Gastroesophageal sphincter (tissue), 4 donors: Measurements from ENCODE around the gene GPR68. TPM values are rescaled to one million over a fixed set of nuclear protein-coding genes. Genes with fewer than 3 reads are reported as not detected.
"Not testable (repeated sequence)": the region's sequence is repeated elsewhere in the genome, so short reads cannot be mapped to it uniquely, and the experiment has no call there.

Experiments used
- ATAC-seq: fragments of 150-250 bp; one replicate; pipeline ENCODE4 v1.9.1; 2016; ENCODE audit warnings: mild to moderate bottlenecking, moderate library complexity
- H3K27ac ChIP-seq, 4 donors: fragments of 200-600 bp; sonication (generic) in 3 of 4; 1 replicate in 3 of 4; 2 replicates in 1 of 4; pipeline ENCODE4 v1.5.1; 2016 to 2019
- H3K27me3 ChIP-seq: fragments of 200-600 bp; sonication (generic); one replicate; pipeline ENCODE4 v1.5.1; 2019
- H3K36me3 ChIP-seq, 2 donors: fragments of 200-600 bp; sonication (generic); one replicate each; pipeline ENCODE4 v1.5.1; 2019; ENCODE audit warnings: control low read depth in 1 of 2
- H3K4me1 ChIP-seq, 3 donors: fragments of 200-600 bp; sonication (generic); 1 replicate in 2 of 3; 2 replicates in 1 of 3; pipeline ENCODE4 v1.5.1; 2016 to 2019; ENCODE audit warnings: control low read depth in 2 of 3
- H3K4me3 ChIP-seq, 2 donors: fragments of 200-600 bp; sonication (generic); one replicate each; pipeline ENCODE4 v1.5.1; 2019; ENCODE audit warnings: mild to moderate bottlenecking in 1 of 2, moderate library complexity in 1 of 2
- H3K9me3 ChIP-seq, 3 donors: fragments of 200-600 bp; sonication (generic); one replicate each; pipeline ENCODE4 v1.5.1; 2017 to 2019; ENCODE audit warnings: control low read depth in 2 of 3
- EP300 ChIP-seq: sonication (generic); formaldehyde crosslinking; IDR thresholded peaks from one replicate; pipeline ENCODE4 v1.6.1; 2017; ENCODE audit warnings: antibody characterized with exemption, mild to moderate bottlenecking
- POLR2A ChIP-seq, 2 donors: fragments of 450-650 bp; IDR thresholded peaks; one replicate each; pipeline ENCODE4 v1.6.1; 2017; ENCODE audit warnings: antibody characterized with exemption in 2 of 2, mild to moderate bottlenecking in 2 of 2, moderate library complexity in 1 of 2
- POLR2AphosphoS5 ChIP-seq: sonication (generic); formaldehyde crosslinking; IDR thresholded peaks from one replicate; pipeline ENCODE4 v1.6.1; 2017; ENCODE audit warnings: antibody characterized with exemption
- WGBS, 2 donors: methylation state at CpG; one replicate each; pipeline ENCODE4 v1.1.5; 2018; ENCODE audit warnings: low coverage in 1 of 2; 5-methylcytosine and 5-hydroxymethylcytosine counted together
- total RNA-seq, 4 donors: library from RNA; depleted of rRNA; stranded (reverse); fragments of >200 nt; gene quantifications; one replicate each; pipeline ENCODE4 v1.1.0, GENCODE V29; 2016
- TF ChIP-seq, protein P1 (sequence below), 4 experiments: fragments of 200-600 bp in 2 of 4; fragments of 450-650 bp in 2 of 4; sonication (generic) in 1 of 4; IDR thresholded peaks; one replicate each; pipeline ENCODE4 v1.5.1; 2017 to 2019; ENCODE audit warnings: antibody characterized with exemption in 4 of 4, mild to moderate bottlenecking in 2 of 4, moderate library complexity in 2 of 4

Gene GPR68
- total RNA-seq, 4 donors from 2014 or later: 1.8 to 10.3 (median 3.0) TPM

DNA sequence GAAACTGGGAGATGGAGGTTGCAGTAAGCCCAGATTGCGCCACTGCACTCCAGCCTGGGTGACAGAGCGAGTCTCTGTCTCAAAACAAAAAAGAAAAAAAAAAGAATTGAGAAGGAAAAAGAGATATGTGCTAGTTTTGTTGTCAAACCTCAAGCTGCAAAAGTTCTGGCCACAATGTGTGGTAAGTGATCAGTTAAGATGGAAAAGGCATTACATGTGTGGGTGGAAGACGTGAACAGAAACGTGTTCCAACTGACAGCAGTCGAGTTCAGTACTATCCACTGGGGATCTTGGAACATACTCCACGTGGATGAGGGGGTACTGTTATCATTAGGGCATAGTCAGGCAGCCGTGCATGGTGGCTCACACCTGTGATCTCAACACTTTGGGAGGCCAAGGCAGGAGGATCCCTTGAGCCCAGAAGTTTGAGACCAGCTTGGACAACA, 17.3 kb downstream of the GPR68 start:
- Histone ChIP-seq H3K36me3 (peaks cover 0 to 96% of the 10 kb centered on the region in 2 donors), H3K4me1 (peaks cover 0 to 4% (median 0%) of the 10 kb centered on the region in 3 donors), H3K27ac (no peak overlapping the region), H3K9me3 (peaks cover 0 to 15% (median 0%) of the 10 kb centered on the region in 3 donors), H3K4me3 (no peak overlapping the region), H3K27me3 (no peaks in the 10 kb centered on the region)
- TF ChIP-seq POLR2A (IDR thresholded peaks at IDR 0.05) (no peak), POLR2AphosphoS5 (no peak), EP300 (no peak)
- TF ChIP-seq, protein P1, sequence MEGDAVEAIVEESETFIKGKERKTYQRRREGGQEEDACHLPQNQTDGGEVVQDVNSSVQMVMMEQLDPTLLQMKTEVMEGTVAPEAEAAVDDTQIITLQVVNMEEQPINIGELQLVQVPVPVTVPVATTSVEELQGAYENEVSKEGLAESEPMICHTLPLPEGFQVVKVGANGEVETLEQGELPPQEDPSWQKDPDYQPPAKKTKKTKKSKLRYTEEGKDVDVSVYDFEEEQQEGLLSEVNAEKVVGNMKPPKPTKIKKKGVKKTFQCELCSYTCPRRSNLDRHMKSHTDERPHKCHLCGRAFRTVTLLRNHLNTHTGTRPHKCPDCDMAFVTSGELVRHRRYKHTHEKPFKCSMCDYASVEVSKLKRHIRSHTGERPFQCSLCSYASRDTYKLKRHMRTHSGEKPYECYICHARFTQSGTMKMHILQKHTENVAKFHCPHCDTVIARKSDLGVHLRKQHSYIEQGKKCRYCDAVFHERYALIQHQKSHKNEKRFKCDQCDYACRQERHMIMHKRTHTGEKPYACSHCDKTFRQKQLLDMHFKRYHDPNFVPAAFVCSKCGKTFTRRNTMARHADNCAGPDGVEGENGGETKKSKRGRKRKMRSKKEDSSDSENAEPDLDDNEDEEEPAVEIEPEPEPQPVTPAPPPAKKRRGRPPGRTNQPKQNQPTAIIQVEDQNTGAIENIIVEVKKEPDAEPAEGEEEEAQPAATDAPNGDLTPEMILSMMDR (IDR thresholded peaks at IDR 0.05): no peak
- 68 to 75% methylated on average over 6 to 7 of the region's 7 CpGs for WGBS, 2 donors
- no peak for ATAC-seq

DNA sequence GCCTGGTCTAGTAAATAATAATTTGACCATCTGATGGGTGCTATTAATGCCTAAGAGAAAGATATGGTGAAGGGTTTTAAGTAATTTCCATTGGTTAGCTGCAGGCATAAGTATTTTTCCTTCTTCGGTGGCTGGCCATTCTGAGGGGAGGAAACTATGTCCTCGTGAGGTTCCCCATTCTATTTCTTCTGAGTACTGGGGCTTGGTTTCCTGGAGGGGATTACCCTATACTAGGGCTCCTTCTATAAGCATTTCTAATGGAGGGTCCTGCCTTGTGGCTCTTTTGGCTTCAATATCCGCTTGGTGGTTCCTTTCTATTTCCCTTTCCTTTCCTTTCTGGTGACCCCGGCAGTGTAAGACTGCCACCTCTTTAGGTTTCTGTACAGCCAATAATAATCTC, 18.1 kb downstream of the GPR68 start:
- ATAC-seq: not testable (repeated sequence)
- peaks cover 0 to 99% of the 10 kb centered on the region in 2 donors for H3K36me3 ChIP-seq
- WGBS, 2 donors: 94 to 100% methylated on average over 3 to 4 of the region's 4 CpGs

DNA sequence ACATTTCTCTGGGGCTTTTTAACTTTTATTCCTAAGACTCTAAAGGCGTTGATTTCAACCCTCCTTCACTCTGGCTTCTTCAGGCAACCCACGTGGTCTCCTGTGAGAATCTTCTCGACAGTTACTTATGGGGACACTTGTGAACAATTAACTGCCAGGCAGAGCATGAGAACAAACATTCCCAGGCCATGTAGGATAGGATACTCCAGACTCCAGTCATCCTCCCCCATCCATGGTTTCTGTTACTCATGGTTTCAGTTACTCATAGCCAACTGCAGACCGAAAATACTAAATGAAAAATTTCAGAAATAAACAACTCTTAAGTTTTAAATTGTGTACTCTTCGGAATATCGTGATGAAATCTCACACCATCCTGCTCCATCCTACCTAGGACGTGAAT, 19.5 kb downstream of the GPR68 start:
- peaks cover 0 to 4% (median 0%) of the 10 kb centered on the region in 3 donors for H3K4me1 ChIP-seq
- ATAC-seq: no peak
- no peaks in the 10 kb centered on the region for H3K27me3 ChIP-seq
- no peak for TF ChIP-seq POLR2A (IDR thresholded peaks at IDR 0.05)
- TF ChIP-seq POLR2AphosphoS5: no peak
- no peak for TF ChIP-seq EP300
- TF ChIP-seq, protein P1 (IDR thresholded peaks at IDR 0.05): no peak
- H3K9me3 ChIP-seq: peaks cover 0 to 1% (median 0%) of the 10 kb centered on the region in 3 donors
- H3K4me3 ChIP-seq: no peak overlapping the region
- peaks cover 0 to 97% of the 10 kb centered on the region in 2 donors for H3K36me3 ChIP-seq
- H3K27ac ChIP-seq: no peak overlapping the region
- WGBS, 2 donors: 88 to 96% methylated on average over 7 of the region's 7 CpGs

More for the DNA sequence above, 18.1 kb downstream of the GPR68 start:
- peaks cover 0 to 15% (median 0%) of the 10 kb centered on the region in 3 donors for H3K9me3 ChIP-seq
- H3K4me3 ChIP-seq, H3K4me1 ChIP-seq, H3K27me3 ChIP-seq, H3K27ac ChIP-seq: not testable (repeated sequence)

DNA sequence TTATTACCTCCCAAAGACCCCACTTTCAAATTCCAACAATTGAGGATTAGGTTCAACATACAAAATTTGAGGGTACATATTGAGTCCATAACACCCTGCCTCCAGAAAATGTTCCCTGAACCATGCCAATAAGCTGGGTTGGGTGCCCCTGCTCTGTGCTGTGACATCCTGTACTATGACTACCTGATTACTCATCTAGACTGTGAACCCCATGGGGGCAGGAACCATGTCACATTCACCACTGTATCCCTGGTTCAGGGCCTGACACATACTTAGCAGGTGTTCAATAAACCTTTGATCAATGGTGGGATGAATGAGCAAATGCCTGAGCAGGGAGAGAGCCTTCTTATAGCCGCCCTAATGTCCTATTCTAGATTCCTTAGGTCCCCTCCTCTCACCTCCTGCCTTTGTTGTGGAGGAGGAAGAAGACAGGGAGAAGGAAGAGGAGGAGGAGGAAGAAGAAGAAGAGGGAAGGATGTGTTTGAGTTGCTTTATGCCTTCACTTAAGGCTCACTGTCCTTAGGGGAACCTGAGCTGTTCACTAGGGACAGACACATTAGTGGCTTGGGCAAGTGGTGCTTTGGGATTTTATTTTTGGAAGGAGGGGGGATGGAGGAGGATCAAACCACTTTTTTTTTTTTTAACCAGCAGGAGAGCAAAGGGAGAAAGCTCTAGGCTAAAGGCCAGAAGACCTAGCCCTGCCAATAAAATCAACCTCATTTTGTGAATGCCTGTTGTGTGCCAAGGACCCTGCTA, 21.3 kb downstream of the GPR68 start:
- no peak overlapping the region for H3K4me3 ChIP-seq
- H3K36me3 ChIP-seq: peaks cover 0 to 95% of the 10 kb centered on the region in 2 donors
- H3K4me1 ChIP-seq: peaks cover 0 to 18% (median 0%) of the 10 kb centered on the region in 3 donors
- no peak for TF ChIP-seq EP300
- no peaks in the 10 kb centered on the region for H3K27me3 ChIP-seq
- H3K27ac ChIP-seq: no peak overlapping the region
- 100% methylated on average over 1 of the region's 1 CpG; no CpG with 5 or more reads in 1 of the 2 donors for WGBS, 2 donors
- ATAC-seq: no peak
- no peaks in the 10 kb centered on the region for H3K9me3 ChIP-seq

DNA sequence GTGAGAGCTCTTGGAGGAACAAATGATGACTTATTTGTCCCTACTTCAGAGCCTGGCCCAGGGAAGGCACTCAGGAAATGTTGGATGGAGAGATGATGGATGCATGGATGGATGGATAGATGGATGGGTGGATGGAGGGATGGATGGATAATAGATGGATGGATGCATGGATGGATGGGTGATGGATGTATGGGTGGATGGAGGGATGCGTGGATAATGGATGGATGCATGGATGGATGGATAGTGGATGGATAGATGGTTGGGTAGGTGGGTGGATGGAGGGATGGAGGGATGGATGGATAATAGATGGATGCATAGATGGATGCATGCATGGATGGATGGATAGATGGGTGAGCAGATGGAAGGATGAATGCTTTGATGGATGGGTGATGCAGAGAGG, 23.2 kb downstream of the GPR68 start:
- 94 to 100% methylated on average over 1 of the region's 1 CpG for WGBS, 2 donors
- no peak for TF ChIP-seq POLR2A (IDR thresholded peaks at IDR 0.05)
- TF ChIP-seq EP300: no peak
- TF ChIP-seq, protein P1 (IDR thresholded peaks at IDR 0.05): no peak
- TF ChIP-seq POLR2AphosphoS5: no peak

DNA sequence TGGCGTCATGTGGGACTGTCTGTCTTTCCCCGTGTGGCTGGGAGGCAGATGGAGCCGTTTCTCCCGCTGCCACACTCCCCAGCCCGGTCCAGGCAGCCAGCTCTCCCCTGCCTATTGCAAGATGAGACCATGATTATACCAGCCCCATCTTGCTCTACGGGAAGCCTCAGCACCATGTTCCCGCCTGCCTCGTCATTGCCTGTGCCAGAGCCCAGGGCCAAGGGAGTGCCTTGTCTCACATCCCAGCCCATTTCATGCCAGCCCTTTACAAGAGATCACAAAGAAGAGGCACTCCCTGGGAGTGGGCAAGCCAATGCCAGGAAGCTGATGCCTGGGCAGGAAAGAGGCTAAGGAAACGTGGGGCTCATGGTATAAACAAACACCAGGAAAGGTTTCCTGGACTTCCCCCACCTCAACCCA, 23.9 kb downstream of the GPR68 start:
- TF ChIP-seq, protein P1 (IDR thresholded peaks at IDR 0.05): no peak
- no peak for TF ChIP-seq POLR2AphosphoS5
- TF ChIP-seq POLR2A (IDR thresholded peaks at IDR 0.05): no peak
- no peak for TF ChIP-seq EP300
- H3K27ac ChIP-seq: peak overlapping the region in 3 of 4 donors; percentile 11 to 49 (median 41)
- WGBS, 2 donors: 100% methylated on average over 1 of the region's 9 CpGs; no CpG with 5 or more reads in 1 of the 2 donors
- H3K4me1 ChIP-seq: peaks cover 0 to 18% (median 0%) of the 10 kb centered on the region in 3 donors
- peak; percentile 48 for ATAC-seq
- H3K36me3 ChIP-seq: peaks cover 0 to 94% of the 10 kb centered on the region in 2 donors
- no peaks in the 10 kb centered on the region for H3K9me3 ChIP-seq
- no peak overlapping the region for H3K4me3 ChIP-seq
- no peaks in the 10 kb centered on the region for H3K27me3 ChIP-seq

More for the DNA sequence above, 23.2 kb downstream of the GPR68 start:
- Histone ChIP-seq H3K4me1 (peaks cover 0 to 18% (median 0%) of the 10 kb centered on the region in 3 donors), H3K9me3 (no peaks in the 10 kb centered on the region), H3K4me3 (no peak overlapping the region), H3K27ac (peak overlapping the region in 1 of 4 donors; percentile 20), H3K36me3 (peaks cover 0 to 94% of the 10 kb centered on the region in 2 donors), H3K27me3 (no peaks in the 10 kb centered on the region)
- no peak for ATAC-seq
